Testis (tissue), 3 donors: ENCODE data around the gene PTPRT. TPM values are rescaled to one million over a fixed set of nuclear protein-coding genes. Genes with fewer than 3 reads are reported as not detected.

ENCODE experiments used
- DNase-seq: peaks from one replicate; pipeline ENCODE4 v3.0.0-alpha.2; 2019
- H3K27ac ChIP-seq, 2 donors: fragments of 200-600 bp; sonication (generic); one replicate each; pipeline ENCODE4 v1.5.1; 2019
- H3K27me3 ChIP-seq: fragments of 200-600 bp; sonication (generic); one replicate; pipeline ENCODE4 v1.5.1; 2019
- H3K36me3 ChIP-seq: fragments of 200-600 bp; sonication (generic); one replicate; pipeline ENCODE4 v1.5.1; 2017; ENCODE audit warnings: low read depth; ENCODE audit errors: missing control alignments
- H3K4me1 ChIP-seq: fragments of 200-600 bp; sonication (generic); one replicate; pipeline ENCODE4 v1.5.1; 2019
- H3K4me3 ChIP-seq, 2 donors: fragments of 200-600 bp; sonication (generic); one replicate each; pipeline ENCODE4 v1.5.1; 2017 to 2019
- H3K9me3 ChIP-seq: fragments of 200-600 bp; sonication (generic); one replicate; pipeline ENCODE4 v1.5.1; 2017
- POLR2A ChIP-seq: fragments of 450-650 bp; IDR thresholded peaks from one replicate; pipeline ENCODE4 v1.6.1; 2017; ENCODE audit warnings: antibody characterized with exemption, mild to moderate bottlenecking, moderate library complexity
- WGBS, 2 donors: methylation state at CpG; one replicate each; pipeline ENCODE4 v1.1.5; 2018; 5-methylcytosine and 5-hydroxymethylcytosine counted together
- intact Hi-C: fragments of 100-400 bp; cut with DNase I; formaldehyde crosslinking; loops from one replicate; pipeline ENCODE4 v1.15.1; 2023; ENCODE audit warnings: low total_unique reads
- polyA plus RNA-seq: library from polyadenylated mRNA; stranded (reverse); fragments of 350-450 nt; fragmentation: Illumina TruSeq; extraction: RNeasy Lipid Tissue Mini Kit (QIAGEN cat#74804); gene quantifications from one replicate; pipeline ENCODE4 v1.2.3, GENCODE V29; 2014; ENCODE audit warnings: low read depth, low replicate concordance; ENCODE audit not compliant: insufficient read depth
- total RNA-seq, 2 donors: library from RNA; depleted of rRNA; stranded (reverse); fragments of >200 nt; gene quantifications; one replicate each; pipeline ENCODE4 v1.2.3, GENCODE V29; 2016
- TF ChIP-seq, protein P1 (sequence below), 3 experiments: fragments of 450-650 bp in 2 of 3; fragments of 200-600 bp in 1 of 3; sonication (generic) in 1 of 3; IDR thresholded peaks; one replicate each; pipeline ENCODE4 v1.5.1; 2016 to 2019; ENCODE audit warnings: antibody characterized with exemption in 3 of 3, mild to moderate bottlenecking in 2 of 3, moderate library complexity in 1 of 3

The PTPRT gene
- total and polyA plus RNA-seq, 3 donors from 2014 or later: 2.3 to 2.5 (median 2.3) TPM

GRCh38 chr20:42749556-42749955 lies 440.1 kb downstream of the PTPRT start:
- no peak for DNase-seq
- Histone ChIP-seq H3K27me3 (no peaks in the 10 kb centered on the region), H3K4me3 (no peak overlapping the region), H3K9me3 (no peaks in the 10 kb centered on the region), H3K27ac (no peak overlapping the region), H3K4me1 (no peaks in the 10 kb centered on the region), H3K36me3 (no peaks in the 10 kb centered on the region)
- intact Hi-C loops: no loop called here
- WGBS, 2 donors: 79 to 89% methylated on average over 5 of the region's 5 CpGs
- TF ChIP-seq, protein P1, sequence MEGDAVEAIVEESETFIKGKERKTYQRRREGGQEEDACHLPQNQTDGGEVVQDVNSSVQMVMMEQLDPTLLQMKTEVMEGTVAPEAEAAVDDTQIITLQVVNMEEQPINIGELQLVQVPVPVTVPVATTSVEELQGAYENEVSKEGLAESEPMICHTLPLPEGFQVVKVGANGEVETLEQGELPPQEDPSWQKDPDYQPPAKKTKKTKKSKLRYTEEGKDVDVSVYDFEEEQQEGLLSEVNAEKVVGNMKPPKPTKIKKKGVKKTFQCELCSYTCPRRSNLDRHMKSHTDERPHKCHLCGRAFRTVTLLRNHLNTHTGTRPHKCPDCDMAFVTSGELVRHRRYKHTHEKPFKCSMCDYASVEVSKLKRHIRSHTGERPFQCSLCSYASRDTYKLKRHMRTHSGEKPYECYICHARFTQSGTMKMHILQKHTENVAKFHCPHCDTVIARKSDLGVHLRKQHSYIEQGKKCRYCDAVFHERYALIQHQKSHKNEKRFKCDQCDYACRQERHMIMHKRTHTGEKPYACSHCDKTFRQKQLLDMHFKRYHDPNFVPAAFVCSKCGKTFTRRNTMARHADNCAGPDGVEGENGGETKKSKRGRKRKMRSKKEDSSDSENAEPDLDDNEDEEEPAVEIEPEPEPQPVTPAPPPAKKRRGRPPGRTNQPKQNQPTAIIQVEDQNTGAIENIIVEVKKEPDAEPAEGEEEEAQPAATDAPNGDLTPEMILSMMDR (IDR thresholded peaks at IDR 0.05): no peak
- TF ChIP-seq POLR2A: no peak

- intact Hi-C loops: no loop called here
- no peak for DNase-seq
- WGBS, 2 donors: 78 to 84% methylated on average over 2 of the region's 2 CpGs
- TF ChIP-seq, protein P1 (IDR thresholded peaks at IDR 0.05): no peak
- TF ChIP-seq POLR2A: no peak
- Histone ChIP-seq H3K27ac (no peak overlapping the region), H3K27me3 (no peaks in the 10 kb centered on the region), H3K9me3 (no peaks in the 10 kb centered on the region), H3K4me1 (no peaks in the 10 kb centered on the region), H3K4me3 (no peak overlapping the region), H3K36me3 (no peaks in the 10 kb centered on the region)
These were observed 441.8 kb downstream of the PTPRT start for GRCh38 chr20:42747765-42748411.

DNA sequence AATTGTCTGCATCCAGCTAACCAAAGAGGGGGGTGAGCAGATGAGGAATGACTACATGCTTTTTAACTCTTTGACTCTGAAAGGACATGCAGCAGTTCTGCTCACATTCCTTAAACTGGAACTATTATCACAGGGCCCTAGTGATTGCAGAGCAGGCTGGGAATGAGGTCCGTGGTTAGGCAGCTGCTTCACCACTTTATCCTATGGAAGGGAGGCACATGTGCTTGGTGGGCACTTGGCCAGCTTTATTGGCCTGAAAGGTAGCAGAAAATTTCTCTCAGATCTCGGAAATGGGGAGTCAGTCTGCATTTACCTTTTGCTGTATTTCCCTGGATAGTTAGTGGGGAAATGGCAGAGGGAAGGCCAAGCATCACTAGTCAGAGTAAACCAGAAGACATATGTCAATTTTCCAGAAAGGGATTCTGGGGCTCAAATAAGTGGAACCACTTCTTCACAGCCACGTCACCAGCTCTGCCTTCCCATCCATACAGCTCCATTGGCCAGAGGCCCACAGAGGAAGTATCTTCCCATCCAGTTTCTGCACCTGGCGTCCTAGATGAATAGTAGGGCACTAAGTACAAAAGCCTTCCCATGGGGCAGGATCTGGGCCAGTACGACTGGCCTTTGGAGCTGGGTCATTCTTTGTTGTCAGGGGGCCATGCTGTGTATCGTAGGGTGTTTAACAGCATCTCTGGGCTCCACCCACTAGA lies 444.8 kb downstream of the PTPRT start:
- H3K4me3 ChIP-seq: no peak overlapping the region
- no peaks in the 10 kb centered on the region for H3K4me1 ChIP-seq
- no peak overlapping the region for H3K27ac ChIP-seq
- intact Hi-C loops: no loop called here
- H3K9me3 ChIP-seq: no peaks in the 10 kb centered on the region
- TF ChIP-seq, protein P1 (IDR thresholded peaks at IDR 0.05): no peak
- no peak for TF ChIP-seq POLR2A
- no peak for DNase-seq
- 67 to 91% methylated on average over 5 to 6 of the region's 6 CpGs for WGBS, 2 donors
- no peaks in the 10 kb centered on the region for H3K36me3 ChIP-seq
- H3K27me3 ChIP-seq: no peaks in the 10 kb centered on the region

- H3K4me3 ChIP-seq: no peak overlapping the region
- H3K4me1 ChIP-seq: no peaks in the 10 kb centered on the region
- no peak for DNase-seq
- 85 to 88% methylated on average over 5 of the region's 5 CpGs for WGBS, 2 donors
- TF ChIP-seq POLR2A: no peak
- TF ChIP-seq, protein P1 (IDR thresholded peaks at IDR 0.05): no peak
- no peaks in the 10 kb centered on the region for H3K36me3 ChIP-seq
- H3K9me3 ChIP-seq: no peaks in the 10 kb centered on the region
- no peaks in the 10 kb centered on the region for H3K27me3 ChIP-seq
- H3K27ac ChIP-seq: no peak overlapping the region
- intact Hi-C loops: no loop called here
These were observed 446.8 kb downstream of the PTPRT start for GRCh38 chr20:42742926-42743325.
